ENCODE measurements around the gene TTLL7.

The TTLL7 gene

GRCh38 chr1:83929184-83929583, 69.7 kb downstream of the TTLL7 start:
- TF ChIP-seq, protein P1, sequence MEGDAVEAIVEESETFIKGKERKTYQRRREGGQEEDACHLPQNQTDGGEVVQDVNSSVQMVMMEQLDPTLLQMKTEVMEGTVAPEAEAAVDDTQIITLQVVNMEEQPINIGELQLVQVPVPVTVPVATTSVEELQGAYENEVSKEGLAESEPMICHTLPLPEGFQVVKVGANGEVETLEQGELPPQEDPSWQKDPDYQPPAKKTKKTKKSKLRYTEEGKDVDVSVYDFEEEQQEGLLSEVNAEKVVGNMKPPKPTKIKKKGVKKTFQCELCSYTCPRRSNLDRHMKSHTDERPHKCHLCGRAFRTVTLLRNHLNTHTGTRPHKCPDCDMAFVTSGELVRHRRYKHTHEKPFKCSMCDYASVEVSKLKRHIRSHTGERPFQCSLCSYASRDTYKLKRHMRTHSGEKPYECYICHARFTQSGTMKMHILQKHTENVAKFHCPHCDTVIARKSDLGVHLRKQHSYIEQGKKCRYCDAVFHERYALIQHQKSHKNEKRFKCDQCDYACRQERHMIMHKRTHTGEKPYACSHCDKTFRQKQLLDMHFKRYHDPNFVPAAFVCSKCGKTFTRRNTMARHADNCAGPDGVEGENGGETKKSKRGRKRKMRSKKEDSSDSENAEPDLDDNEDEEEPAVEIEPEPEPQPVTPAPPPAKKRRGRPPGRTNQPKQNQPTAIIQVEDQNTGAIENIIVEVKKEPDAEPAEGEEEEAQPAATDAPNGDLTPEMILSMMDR (IDR thresholded peaks at IDR 0.05; ENCODE audit: insufficient read depth, low read length, poor library complexity, severe bottlenecking): no peak
- no peaks in the 10 kb centered on the region for H3K36me3 ChIP-seq (ENCODE audit: control insufficient read depth, insufficient read depth, low read length)
- DNase-seq (ENCODE audit: extremely low read depth, insufficient read length): no peak
- no peak overlapping the region for H3K4me3 ChIP-seq (replicated peaks; ENCODE audit: low read depth, low read length)
- no peaks in the 10 kb centered on the region for H3K27me3 ChIP-seq (replicated peaks; ENCODE audit: control insufficient read depth, insufficient read depth, low read length)

GRCh38 chr1:83928396-83928795, 70.5 kb downstream of the TTLL7 start:
- H3K27me3 ChIP-seq (replicated peaks; ENCODE audit: control insufficient read depth, insufficient read depth, low read length): no peaks in the 10 kb centered on the region
- H3K4me3 ChIP-seq (replicated peaks; ENCODE audit: low read depth, low read length): no peak overlapping the region
- no peak for DNase-seq (ENCODE audit: extremely low read depth, insufficient read length)
- no peaks in the 10 kb centered on the region for H3K36me3 ChIP-seq (ENCODE audit: control insufficient read depth, insufficient read depth, low read length)
- TF ChIP-seq, protein P1 (IDR thresholded peaks at IDR 0.05; ENCODE audit: insufficient read depth, low read length, poor library complexity, severe bottlenecking): no peak

DNA sequence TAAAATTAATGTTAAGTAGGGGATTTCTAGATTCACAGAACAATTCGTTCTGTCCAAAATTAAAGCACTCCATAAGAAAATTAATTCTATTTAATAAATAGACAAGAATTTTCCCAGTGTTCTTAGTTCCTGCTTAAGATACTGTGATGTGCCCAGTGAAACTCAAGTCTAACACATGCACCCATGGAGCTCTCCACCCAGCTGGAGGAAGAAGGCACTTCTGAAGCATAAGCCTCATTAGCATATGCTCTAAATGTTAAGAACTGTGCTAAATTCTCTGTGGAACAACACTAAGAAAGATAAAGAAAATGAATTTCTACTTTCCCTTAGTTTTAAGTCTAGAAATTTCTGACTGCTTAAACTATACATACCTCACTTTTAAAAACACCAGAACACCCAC, 71.2 kb downstream of the TTLL7 start:
- H3K36me3 ChIP-seq (ENCODE audit: control insufficient read depth, insufficient read depth, low read length): no peaks in the 10 kb centered on the region
- TF ChIP-seq, protein P1 (IDR thresholded peaks at IDR 0.05; ENCODE audit: insufficient read depth, low read length, poor library complexity, severe bottlenecking): no peak
- no peak overlapping the region for H3K4me3 ChIP-seq (replicated peaks; ENCODE audit: low read depth, low read length)
- DNase-seq (ENCODE audit: extremely low read depth, insufficient read length): no peak
- H3K27me3 ChIP-seq (replicated peaks; ENCODE audit: control insufficient read depth, insufficient read depth, low read length): no peaks in the 10 kb centered on the region

DNA sequence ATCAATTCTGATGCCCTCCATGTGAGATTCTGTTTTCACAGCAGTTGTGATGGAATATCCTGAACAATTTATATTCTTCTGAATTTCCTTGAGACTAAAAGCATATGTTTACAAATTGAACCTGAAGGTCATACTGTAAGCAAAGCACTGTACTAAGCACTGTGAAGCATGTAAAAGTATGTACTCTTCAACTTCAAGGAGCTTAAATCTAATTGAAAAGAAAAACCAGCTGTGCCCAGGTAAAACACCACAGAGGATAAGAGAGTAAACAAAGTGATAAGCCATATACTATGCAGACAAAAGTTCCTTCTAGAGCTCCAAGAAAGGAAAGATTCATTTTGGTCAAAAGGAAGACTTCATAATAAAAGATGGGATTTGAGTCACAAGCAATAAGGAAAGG, 71.9 kb downstream of the TTLL7 start:
- no peaks in the 10 kb centered on the region for H3K36me3 ChIP-seq (ENCODE audit: control insufficient read depth, insufficient read depth, low read length)
- H3K4me3 ChIP-seq (replicated peaks; ENCODE audit: low read depth, low read length): no peak overlapping the region
- TF ChIP-seq, protein P1 (IDR thresholded peaks at IDR 0.05; ENCODE audit: insufficient read depth, low read length, poor library complexity, severe bottlenecking): no peak

GRCh38 chr1:83923553-83923952, 75.4 kb downstream of the TTLL7 start:
- Histone ChIP-seq H3K4me3 (replicated peaks; ENCODE audit: low read depth, low read length) (no peak overlapping the region), H3K36me3 (ENCODE audit: control insufficient read depth, insufficient read depth, low read length) (no peaks in the 10 kb centered on the region), H3K27me3 (replicated peaks; ENCODE audit: control insufficient read depth, insufficient read depth, low read length) (no peaks in the 10 kb centered on the region)
- no peak for DNase-seq (ENCODE audit: extremely low read depth, insufficient read length)
- TF ChIP-seq, protein P1 (IDR thresholded peaks at IDR 0.05; ENCODE audit: insufficient read depth, low read length, poor library complexity, severe bottlenecking): no peak

More for the DNA sequence above, 71.9 kb downstream of the TTLL7 start:
- no peaks in the 10 kb centered on the region for H3K27me3 ChIP-seq (replicated peaks; ENCODE audit: control insufficient read depth, insufficient read depth, low read length)
- no peak for DNase-seq (ENCODE audit: extremely low read depth, insufficient read length)

GRCh38 chr1:83922431-83922830, 76.5 kb downstream of the TTLL7 start:
- no peak overlapping the region for H3K4me3 ChIP-seq (replicated peaks; ENCODE audit: low read depth, low read length)
- H3K36me3 ChIP-seq (ENCODE audit: control insufficient read depth, insufficient read depth, low read length): no peaks in the 10 kb centered on the region
- TF ChIP-seq, protein P1 (IDR thresholded peaks at IDR 0.05; ENCODE audit: insufficient read depth, low read length, poor library complexity, severe bottlenecking): no peak
- no peaks in the 10 kb centered on the region for H3K27me3 ChIP-seq (replicated peaks; ENCODE audit: control insufficient read depth, insufficient read depth, low read length)
- DNase-seq (ENCODE audit: extremely low read depth, insufficient read length): no peak
